GM12878 (cell line): Measurements from ENCODE around the gene PAQR9. TPM values are rescaled to one million over a fixed set of nuclear protein-coding genes. Genes with fewer than 3 reads are reported as not detected.

Source experiments
- ATAC-seq: fragments of 200-7000 bp; cut with Tn5 transposase; 3 replicates; pipeline ENCODE4 v1.9.1; 2020; ENCODE audit warnings: mild to moderate bottlenecking, moderate library complexity
- BruUV-seq: library from RNA; stranded (reverse); fragments of 400-500 nt; replicated peaks from 2 replicates; lab custom pipeline; 2021; lab: Mats Ljungman, UMichigan
- CTCF ChIA-PET: fragments of 300-600 bp; sonication (Branson Sonifier 250); formaldehyde crosslinking; extraction: SDS; loops from one replicate; lab custom pipeline; 2021; ENCODE audit warnings: inconsistent platforms; lab: Yijun Ruan, JAX
- POLR2A ChIA-PET: fragments of 350-600 bp; formaldehyde crosslinking; extraction: SDS; loops from one replicate; lab custom pipeline; 2021; ENCODE audit warnings: inconsistent platforms; lab: Charles Lee
- RAD21 ChIA-PET: fragments of 300-600 bp; sonication (Branson Sonifier 250); formaldehyde crosslinking; loops from one replicate; lab custom pipeline; 2023; ENCODE audit warnings: antibody characterized with exemption; ENCODE audit not compliant: unreplicated experiment; lab: Charles Lee
- SMC1A ChIA-PET: fragments of 300-600 bp; sonication (Branson Sonifier 250); formaldehyde crosslinking; loops from one replicate; lab custom pipeline; 2023; ENCODE audit not compliant: unreplicated experiment, uncharacterized antibody; lab: Charles Lee
- DNase-seq: peaks from one replicate; pipeline ENCODE4 v3.0.0-alpha.2; 2011; ENCODE audit warnings: low read depth, low spot score
- FAIRE-seq: peaks from 3 replicates; lab custom pipeline; 2011; peaks lifted over from hg19 to GRCh38; lab: Jason Lieb, UNC
- H2AFZ ChIP-seq: 2 replicates; pipeline ENCODE4 v1.6.0; 2011; ENCODE audit warnings: low read depth, low read length, control low read depth; ENCODE audit not compliant: control insufficient read depth
- H3K27ac ChIP-seq: 2 replicates; pipeline ENCODE4 v1.5.1; 2011; ENCODE audit warnings: control low read depth; ENCODE audit not compliant: control insufficient read depth, insufficient read depth
- H3K27me3 ChIP-seq, 2 experiments: replicated peaks in 1 of 2; 2 replicates each; pipeline versions ENCODE4 v1.6.0 to v1.6.1; 2011; ENCODE audit warnings: low read length in 1 of 2; ENCODE audit not compliant: control insufficient read depth in 2 of 2, insufficient read depth in 2 of 2
- H3K36me3 ChIP-seq, 2 experiments: 2 replicates each; pipeline ENCODE4 v1.5.1; 2011; ENCODE audit warnings: low read length in 1 of 2; ENCODE audit not compliant: control insufficient read depth in 2 of 2, insufficient read depth in 2 of 2
- H3K4me1 ChIP-seq: 2 replicates; pipeline ENCODE4 v1.6.1; 2011; ENCODE audit warnings: mild to moderate bottlenecking, low read length, moderate library complexity, mixed read lengths; ENCODE audit not compliant: control insufficient read depth, insufficient read depth
- H3K4me2 ChIP-seq: 2 replicates; pipeline ENCODE4 v1.6.0; 2011; ENCODE audit warnings: control low read depth; ENCODE audit not compliant: control insufficient read depth, insufficient read depth
- H3K4me3 ChIP-seq: fragments of 200-600 bp; sonication (generic); 2 replicates; pipeline ENCODE4 v1.5.1; 2016
- H3K79me2 ChIP-seq: 2 replicates; pipeline ENCODE4 v1.6.0; 2011; ENCODE audit warnings: low read length; ENCODE audit not compliant: control insufficient read depth, insufficient read depth
- H3K9ac ChIP-seq: 2 replicates; pipeline ENCODE4 v1.8.0; 2011; ENCODE audit warnings: low read length, control low read depth, mixed read lengths; ENCODE audit not compliant: control insufficient read depth, insufficient read depth
- H3K9me3 ChIP-seq: replicated peaks from 3 replicates; pipeline ENCODE4 v1.5.1; 2011; ENCODE audit warnings: mild to moderate bottlenecking, low read length; ENCODE audit not compliant: control insufficient read depth, insufficient read depth
- H4K20me1 ChIP-seq: 2 replicates; pipeline ENCODE4 v1.6.0; 2011; ENCODE audit not compliant: control insufficient read depth, insufficient read depth
- CEBPB ChIP-seq, 2 experiments: fragments of 150-350 bp in 1 of 2; IDR thresholded peaks; 2 replicates each; pipeline ENCODE4 v1.6.1; 2012 to 2014; ENCODE audit warnings: low read depth in 2 of 2, low read length in 2 of 2, borderline replicate concordance in 1 of 2, inconsistent platforms in 1 of 2
- KAT2A ChIP-seq: conservative IDR thresholded peaks from 2 replicates; pipeline ENCODE4 v1.6.1; 2011; ENCODE audit warnings: low read depth, low read length; ENCODE audit not compliant: control insufficient read depth
- KDM1A ChIP-seq: fragments of 200-600 bp; sonication (generic); IDR thresholded peaks from 2 replicates; pipeline ENCODE4 v1.6.1; 2016; ENCODE audit warnings: borderline replicate concordance
- NFYA ChIP-seq: IDR thresholded peaks from 2 replicates; pipeline ENCODE4 v1.6.1; 2011; ENCODE audit warnings: low read depth, mild to moderate bottlenecking, low read length, improper control_type of control experiment, borderline replicate concordance
- STAT3 ChIP-seq: IDR thresholded peaks from 2 replicates; pipeline ENCODE4 v1.6.1; 2011; ENCODE audit warnings: low read depth, low read length, improper control_type of control experiment
- WRNIP1 ChIP-seq: IDR thresholded peaks from 2 replicates; pipeline ENCODE4 v1.6.1; 2011; ENCODE audit warnings: low read depth, low read length, improper control_type of control experiment, borderline replicate concordance
- WGBS: methylation state at CpG from one replicate; pipeline ENCODE4 v1.1.6; 2016; ENCODE audit warnings: low lambda C conversion rate; ENCODE audit not compliant: insufficient replicate concordance, insufficient coverage; ENCODE audit errors: missing lambda C conversion rate; 5-methylcytosine and 5-hydroxymethylcytosine counted together
- in situ Hi-C: fragments of 300-500 bp; cut with MboI; formaldehyde crosslinking; loops from 9 replicates; pipeline ENCODE4 v1.14.3; 2018; ENCODE audit warnings: mixed read lengths
- intact Hi-C: fragments of 100-400 bp; cut with micrococcal nuclease; formaldehyde crosslinking; loops from one replicate; pipeline ENCODE4 v1.14.2; 2022; ENCODE audit not compliant: unreplicated experiment
- polyA plus RNA-seq, 11 experiments: library from polyadenylated mRNA; depleted of rRNA in 4 of 11; unstranded in 6 of 11; stranded (reverse) in 5 of 11; fragments of >200 nt; fragmentation: Nextera tagmentation in 4 of 11; fragmentation: Illumina TruSeq in 1 of 11; extraction: Ambion mirVana in 4 of 11; extraction: Trizol in 1 of 11; gene quantifications; 1 replicate in 1 of 11; 2 replicates in 10 of 11; pipeline versions ENCODE4 v1.2.1 to v1.2.3, GENCODE V29; 2011 to 2016; ENCODE audit warnings: inconsistent platforms in 2 of 11, missing spikeins in 2 of 11, low read depth in 1 of 11
- total RNA-seq, 4 experiments: library from RNA; depleted of rRNA in 3 of 4; stranded (reverse); fragments of >200 nt in 3 of 4; fragmentation: Illumina TruSeq in 1 of 4; extraction: Trizol in 1 of 4; gene quantifications; 2 replicates each; pipeline versions ENCODE4 v1.2.1 to v1.2.3, GENCODE V29; 2013 to 2021
- TF ChIP-seq, protein P1 (sequence below): IDR thresholded peaks from 2 replicates; pipeline ENCODE4 v1.6.1; 2011; ENCODE audit warnings: mild to moderate bottlenecking, low read depth, low read length, moderate library complexity; ENCODE audit not compliant: insufficient replicate concordance
- TF ChIP-seq, protein P2 (sequence below): fragments of 450-650 bp; IDR thresholded peaks from 2 replicates; pipeline ENCODE4 v1.6.1; 2017; ENCODE audit warnings: mild to moderate bottlenecking, low read depth, inconsistent platforms; ENCODE audit not compliant: poor library complexity, severe bottlenecking
- TF ChIP-seq, protein P3 (sequence below): fragments of 450-650 bp; IDR thresholded peaks from 2 replicates; pipeline ENCODE4 v1.6.1; 2016; ENCODE audit warnings: mild to moderate bottlenecking
- TF ChIP-seq, protein P4 (sequence below): fragments of 450-650 bp; IDR thresholded peaks from 2 replicates; pipeline ENCODE4 v1.6.1; 2017; ENCODE audit warnings: low read depth, mild to moderate bottlenecking, moderate library complexity

Gene PAQR9
- total and polyA plus RNA-seq, 10 of the 15 experiments (the other 5 are each of a cell fraction or from before 2014, with no cell fraction given) = not detected

DNA sequence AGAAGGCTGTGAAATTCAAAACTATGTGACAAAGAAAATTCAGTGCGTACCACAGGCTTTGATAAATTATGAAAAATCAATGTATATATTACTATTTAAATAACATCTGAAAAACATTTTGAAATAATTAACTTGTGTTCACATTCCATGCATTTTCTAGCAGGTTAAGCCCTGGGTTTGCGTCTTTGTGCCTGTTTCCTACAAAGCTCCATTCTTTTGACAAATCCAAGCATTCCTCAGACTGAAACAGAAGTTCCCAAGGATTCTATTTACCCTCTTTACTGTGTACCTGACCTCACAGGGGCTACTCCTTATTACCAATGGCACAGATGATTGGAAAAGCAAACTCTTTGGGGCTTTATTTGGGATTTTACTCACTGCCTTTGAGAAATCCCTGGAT, 1.9 kb downstream of the PAQR9 start:
- ChIA-PET CTCF (interaction anchor here (0.9 kb wide), 1 partner anchor 14 kb away, joined by 3 read pairs; no protein-coding TSS in a partner anchor), RAD21 (no interaction called here), POLR2A (no interaction called here), SMC1A (no interaction called here)
- no peak overlapping the region for H3K27ac ChIP-seq
- H3K36me3 ChIP-seq = no peaks in the 10 kb centered on the region
- no peak overlapping the region for H3K9ac ChIP-seq
- no peak overlapping the region for H3K4me3 ChIP-seq
- in situ Hi-C loops (no loop called here), intact Hi-C loops (no loop called here)
- no TSS peak for BruUV-seq
- 71% methylated on average over 2 of the region's 2 CpGs for WGBS
- H4K20me1 ChIP-seq = no peaks in the 10 kb centered on the region
- DNase-seq (no peak), FAIRE-seq (no peak), ATAC-seq (no peak)
- no peaks in the 10 kb centered on the region for H3K4me1 ChIP-seq
- H2AFZ ChIP-seq = no peak overlapping the region
- H3K4me2 ChIP-seq = no peak overlapping the region
- no peaks in the 10 kb centered on the region; the same call in 2 of the 3 replicates for H3K9me3 ChIP-seq
- H3K79me2 ChIP-seq = no peaks in the 10 kb centered on the region
- TF ChIP-seq CEBPB (IDR thresholded peaks at IDR 0.05; ENCODE audit: borderline replicate concordance in 1 of 2, low read depth in 2 of 2, low read length in 2 of 2) (no peak), NFYA (no peak)
- TF ChIP-seq, protein P1, sequence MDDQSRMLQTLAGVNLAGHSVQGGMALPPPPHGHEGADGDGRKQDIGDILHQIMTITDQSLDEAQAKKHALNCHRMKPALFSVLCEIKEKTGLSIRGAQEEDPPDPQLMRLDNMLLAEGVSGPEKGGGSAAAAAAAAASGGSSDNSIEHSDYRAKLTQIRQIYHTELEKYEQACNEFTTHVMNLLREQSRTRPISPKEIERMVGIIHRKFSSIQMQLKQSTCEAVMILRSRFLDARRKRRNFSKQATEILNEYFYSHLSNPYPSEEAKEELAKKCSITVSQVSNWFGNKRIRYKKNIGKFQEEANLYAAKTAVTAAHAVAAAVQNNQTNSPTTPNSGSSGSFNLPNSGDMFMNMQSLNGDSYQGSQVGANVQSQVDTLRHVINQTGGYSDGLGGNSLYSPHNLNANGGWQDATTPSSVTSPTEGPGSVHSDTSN = no peak
- H3K27me3 ChIP-seq = peaks cover 7 to 31% of the 10 kb centered on the region in 2 experiments

DNA sequence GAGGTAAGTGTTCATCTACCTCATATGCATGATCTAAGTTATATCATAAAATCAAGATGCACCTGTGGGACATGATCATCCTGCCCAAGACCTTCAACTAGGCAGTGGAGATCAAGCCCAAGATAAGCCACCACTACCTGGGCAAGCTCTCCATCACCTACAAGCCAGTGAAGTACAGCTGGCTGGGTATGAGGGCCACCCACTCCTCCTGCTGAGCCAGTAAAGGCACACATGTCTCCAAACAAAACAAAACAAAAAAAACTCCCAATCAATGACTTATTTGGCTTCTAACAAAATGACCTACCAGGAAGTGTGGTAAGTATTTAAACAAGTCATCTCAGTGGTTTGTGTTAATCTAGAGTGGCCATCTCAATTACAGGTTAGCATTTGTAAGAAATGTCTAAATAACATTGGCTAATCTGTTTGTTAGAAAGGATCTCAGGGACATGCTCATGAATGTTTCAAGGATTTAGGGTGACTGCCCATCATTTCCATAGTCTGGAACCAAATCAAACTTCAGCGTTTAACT, 3.1 kb downstream of the PAQR9 start:
- ChIA-PET CTCF (interaction anchor here (1.1 kb wide), 1 partner anchor 26 kb away, joined by 3 read pairs; no protein-coding TSS in a partner anchor), SMC1A (no interaction called here), RAD21 (no interaction called here), POLR2A (no interaction called here)
- in situ Hi-C loops (no loop called here), intact Hi-C loops (no loop called here)
- Histone ChIP-seq H3K27me3 (peaks cover 7 to 25% of the 10 kb centered on the region in 2 experiments), H3K27ac (no peak overlapping the region), H3K36me3 (no peaks in the 10 kb centered on the region), H4K20me1 (no peaks in the 10 kb centered on the region), H3K4me3 (no peak overlapping the region), H3K79me2 (no peaks in the 10 kb centered on the region), H3K4me1 (no peaks in the 10 kb centered on the region), H3K4me2 (no peak overlapping the region), H3K9ac (no peak overlapping the region), H2AFZ (no peak overlapping the region), H3K9me3 (no peaks in the 10 kb centered on the region; the same call in 2 of the 3 replicates)
- DNase-seq (no peak), ATAC-seq (no peak), FAIRE-seq (no peak)
- no TSS peak for BruUV-seq
- 25% methylated on average over 1 of the region's 1 CpG for WGBS
- TF ChIP-seq, protein P2, sequence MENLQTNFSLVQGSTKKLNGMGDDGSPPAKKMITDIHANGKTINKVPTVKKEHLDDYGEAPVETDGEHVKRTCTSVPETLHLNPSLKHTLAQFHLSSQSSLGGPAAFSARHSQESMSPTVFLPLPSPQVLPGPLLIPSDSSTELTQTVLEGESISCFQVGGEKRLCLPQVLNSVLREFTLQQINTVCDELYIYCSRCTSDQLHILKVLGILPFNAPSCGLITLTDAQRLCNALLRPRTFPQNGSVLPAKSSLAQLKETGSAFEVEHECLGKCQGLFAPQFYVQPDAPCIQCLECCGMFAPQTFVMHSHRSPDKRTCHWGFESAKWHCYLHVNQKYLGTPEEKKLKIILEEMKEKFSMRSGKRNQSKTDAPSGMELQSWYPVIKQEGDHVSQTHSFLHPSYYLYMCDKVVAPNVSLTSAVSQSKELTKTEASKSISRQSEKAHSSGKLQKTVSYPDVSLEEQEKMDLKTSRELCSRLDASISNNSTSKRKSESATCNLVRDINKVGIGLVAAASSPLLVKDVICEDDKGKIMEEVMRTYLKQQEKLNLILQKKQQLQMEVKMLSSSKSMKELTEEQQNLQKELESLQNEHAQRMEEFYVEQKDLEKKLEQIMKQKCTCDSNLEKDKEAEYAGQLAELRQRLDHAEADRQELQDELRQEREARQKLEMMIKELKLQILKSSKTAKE = no peak
- TF ChIP-seq STAT3 = no peak
- TF ChIP-seq, protein P3, sequence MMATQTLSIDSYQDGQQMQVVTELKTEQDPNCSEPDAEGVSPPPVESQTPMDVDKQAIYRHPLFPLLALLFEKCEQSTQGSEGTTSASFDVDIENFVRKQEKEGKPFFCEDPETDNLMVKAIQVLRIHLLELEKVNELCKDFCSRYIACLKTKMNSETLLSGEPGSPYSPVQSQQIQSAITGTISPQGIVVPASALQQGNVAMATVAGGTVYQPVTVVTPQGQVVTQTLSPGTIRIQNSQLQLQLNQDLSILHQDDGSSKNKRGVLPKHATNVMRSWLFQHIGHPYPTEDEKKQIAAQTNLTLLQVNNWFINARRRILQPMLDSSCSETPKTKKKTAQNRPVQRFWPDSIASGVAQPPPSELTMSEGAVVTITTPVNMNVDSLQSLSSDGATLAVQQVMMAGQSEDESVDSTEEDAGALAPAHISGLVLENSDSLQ = no peak
- no peak for TF ChIP-seq WRNIP1
- TF ChIP-seq KAT2A = no peak
- TF ChIP-seq, protein P4, sequence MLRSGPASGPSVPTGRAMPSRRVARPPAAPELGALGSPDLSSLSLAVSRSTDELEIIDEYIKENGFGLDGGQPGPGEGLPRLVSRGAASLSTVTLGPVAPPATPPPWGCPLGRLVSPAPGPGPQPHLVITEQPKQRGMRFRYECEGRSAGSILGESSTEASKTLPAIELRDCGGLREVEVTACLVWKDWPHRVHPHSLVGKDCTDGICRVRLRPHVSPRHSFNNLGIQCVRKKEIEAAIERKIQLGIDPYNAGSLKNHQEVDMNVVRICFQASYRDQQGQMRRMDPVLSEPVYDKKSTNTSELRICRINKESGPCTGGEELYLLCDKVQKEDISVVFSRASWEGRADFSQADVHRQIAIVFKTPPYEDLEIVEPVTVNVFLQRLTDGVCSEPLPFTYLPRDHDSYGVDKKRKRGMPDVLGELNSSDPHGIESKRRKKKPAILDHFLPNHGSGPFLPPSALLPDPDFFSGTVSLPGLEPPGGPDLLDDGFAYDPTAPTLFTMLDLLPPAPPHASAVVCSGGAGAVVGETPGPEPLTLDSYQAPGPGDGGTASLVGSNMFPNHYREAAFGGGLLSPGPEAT = no peak
- TF ChIP-seq KDM1A = no peak
